Myocyte (in vitro differentiated cells): ENCODE measurements around the gene ANKFN1. TPM values are rescaled to one million over a fixed set of nuclear protein-coding genes. Genes with fewer than 3 reads are reported as not detected.

Source experiments
- DNase-seq: peaks from one replicate; pipeline ENCODE4 v3.0.0-alpha.2; 2012; ENCODE audit warnings: low read depth
- total RNA-seq: library from RNA; depleted of rRNA; stranded (reverse); fragments of >200 nt; gene quantifications from 2 replicates; pipeline ENCODE4 v1.2.3, GENCODE V29; 2014

Gene ANKFN1
- total RNA-seq, 1 donor from 2014 or later, result not detected

GRCh38 chr17:56178203-56178602, 24.9 kb downstream of the ANKFN1 start:
- no peak for DNase-seq

- DNase-seq, result no peak
Observed at GRCh38 chr17:56182081-56182480, 28.8 kb downstream of the ANKFN1 start.

GRCh38 chr17:56184650-56185049, 31.4 kb downstream of the ANKFN1 start:
- DNase-seq, result peak; percentile 70

DNA sequence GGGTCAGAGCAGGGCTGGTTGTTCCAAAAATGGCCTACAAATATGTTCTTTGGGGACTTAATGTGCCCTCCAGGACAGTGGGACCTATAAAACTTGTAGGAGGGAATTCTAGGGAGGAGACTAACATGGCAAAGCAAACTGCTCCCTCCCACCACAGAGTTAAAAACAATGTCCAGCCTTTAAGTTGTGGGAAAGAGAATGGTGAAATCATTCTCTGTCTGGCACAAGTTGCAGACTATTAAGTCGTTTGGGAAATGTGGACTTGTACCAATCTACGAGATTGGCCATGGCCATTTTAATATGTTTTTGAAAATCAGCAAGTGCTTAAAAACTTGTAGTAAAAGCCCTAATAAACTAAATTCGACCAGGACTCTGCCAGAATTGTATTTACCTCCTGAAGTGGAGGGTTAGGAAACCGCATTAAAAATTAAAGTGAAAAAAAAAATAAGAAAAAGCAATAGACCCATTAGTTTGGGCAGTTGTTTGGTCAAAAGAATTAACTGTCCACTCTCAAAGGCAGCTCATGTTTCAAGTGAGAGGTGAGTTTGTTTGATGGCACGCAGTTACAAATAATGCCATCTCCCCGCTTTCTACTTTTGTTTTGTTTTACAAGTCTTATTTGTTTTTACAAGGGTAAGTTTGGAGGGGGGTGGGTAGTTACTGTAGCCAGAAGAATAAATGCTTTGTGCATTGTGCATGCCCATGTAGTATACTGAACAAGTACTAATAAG, 32.4 kb downstream of the ANKFN1 start:
- peak; percentile 34 for DNase-seq

GRCh38 chr17:56186222-56186786, 33.0 kb downstream of the ANKFN1 start:
- peak; percentile 39 for DNase-seq

GRCh38 chr17:56203430-56203829, 50.2 kb downstream of the ANKFN1 start:
- DNase-seq, result no peak

DNA sequence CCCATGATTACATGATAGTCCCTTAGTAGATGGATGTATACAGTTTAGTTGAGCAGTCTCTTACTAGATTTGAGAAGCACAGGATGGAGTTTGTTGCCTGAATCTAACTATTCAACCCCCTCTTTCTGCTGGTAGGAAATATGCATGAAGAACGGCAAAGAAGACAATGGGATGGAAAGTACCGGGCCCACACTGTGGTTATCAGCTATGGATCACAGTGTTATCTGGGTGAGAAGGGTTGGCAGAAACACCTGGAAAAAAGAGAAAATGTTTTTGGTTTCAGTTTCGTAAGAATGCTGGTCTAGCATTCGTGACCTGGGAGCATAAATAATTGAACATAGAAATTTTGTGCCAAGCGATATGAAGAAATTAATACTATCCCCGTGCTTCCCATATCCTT, 53.1 kb downstream of the ANKFN1 start:
- DNase-seq, result no peak

- no peak for DNase-seq
Observed at GRCh38 chr17:56213031-56213430, 59.8 kb downstream of the ANKFN1 start.

GRCh38 chr17:56217921-56218320, 64.6 kb downstream of the ANKFN1 start:
- no peak for DNase-seq

DNA sequence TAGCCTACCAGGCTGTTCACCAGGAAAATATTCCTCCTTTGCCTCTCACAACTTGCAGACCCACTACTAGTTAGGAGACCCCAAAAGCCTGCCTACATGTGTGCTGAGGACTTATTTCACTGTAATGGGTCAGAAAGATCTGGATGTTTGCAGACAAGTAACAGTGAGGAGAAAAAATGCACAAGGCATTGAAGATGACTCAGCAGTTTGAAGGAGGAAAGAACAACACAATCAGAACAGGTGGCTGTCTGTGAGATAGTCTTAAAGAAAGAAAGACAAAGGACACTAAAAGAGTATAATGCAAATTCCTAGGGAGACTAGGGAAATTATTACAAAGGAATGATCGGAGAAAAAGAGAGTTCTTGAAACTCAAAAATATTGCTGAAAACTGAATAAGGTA, 69.0 kb downstream of the ANKFN1 start:
- peak; percentile 50 for DNase-seq

GRCh38 chr17:56230660-56231059, 77.4 kb downstream of the ANKFN1 start:
- DNase-seq, result peak; percentile 69

- no peak for DNase-seq
Observed at GRCh38 chr17:56231252-56231651, 78.0 kb downstream of the ANKFN1 start.

- DNase-seq, result peak; percentile 31
Observed at GRCh38 chr17:56231693-56232092, 78.4 kb downstream of the ANKFN1 start.

DNA sequence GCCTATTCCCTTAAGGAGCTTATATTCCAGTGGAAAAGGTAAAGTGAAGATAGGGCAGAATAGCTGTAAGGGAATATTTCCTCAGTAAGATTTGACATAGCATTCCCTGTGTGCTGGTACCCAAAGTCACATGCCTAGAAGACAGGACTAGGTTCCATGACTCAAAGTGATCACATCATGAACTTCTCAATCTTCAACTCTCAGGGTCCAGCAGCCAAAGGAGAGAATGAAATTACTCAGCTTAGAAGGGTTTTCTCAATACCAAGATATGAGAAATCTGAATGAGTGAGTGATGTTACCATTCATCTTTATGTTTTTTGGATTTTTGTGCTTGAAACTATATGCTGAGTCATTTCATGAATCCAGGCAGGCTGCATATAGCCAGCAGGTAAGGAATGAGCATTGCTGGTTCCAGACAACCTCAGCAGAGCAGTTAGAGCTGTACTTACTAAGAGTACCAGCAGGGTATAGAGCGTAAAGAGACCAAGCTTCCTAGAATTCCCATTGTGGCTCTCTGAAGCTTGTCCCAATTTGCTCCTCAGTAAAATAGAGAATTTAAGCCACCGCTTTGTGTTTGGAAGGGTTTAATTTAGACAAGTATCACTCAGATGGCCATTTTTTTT, 91.1 kb downstream of the ANKFN1 start:
- DNase-seq, result no peak

DNA sequence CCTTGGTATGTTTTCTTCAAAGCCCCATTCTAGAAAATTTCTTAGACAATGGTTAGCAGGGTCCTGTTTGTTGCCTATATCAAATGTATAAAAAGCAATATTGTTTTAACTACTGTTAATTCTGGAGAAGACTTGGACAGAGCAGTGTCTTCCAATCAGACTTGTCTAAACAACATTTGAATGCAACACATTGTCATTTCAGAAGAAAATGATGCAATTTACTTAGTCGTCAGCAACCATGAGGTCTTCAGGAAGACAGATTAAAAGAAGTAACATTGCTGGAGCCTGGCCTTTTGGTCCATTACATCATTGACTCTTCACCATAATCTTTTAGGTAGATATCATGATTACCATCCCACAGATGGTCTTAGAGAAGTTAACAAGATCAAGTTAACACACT, 94.5 kb downstream of the ANKFN1 start:
- no peak for DNase-seq

GRCh38 chr17:56257075-56257474, 103.8 kb downstream of the ANKFN1 start:
- no peak for DNase-seq

DNA sequence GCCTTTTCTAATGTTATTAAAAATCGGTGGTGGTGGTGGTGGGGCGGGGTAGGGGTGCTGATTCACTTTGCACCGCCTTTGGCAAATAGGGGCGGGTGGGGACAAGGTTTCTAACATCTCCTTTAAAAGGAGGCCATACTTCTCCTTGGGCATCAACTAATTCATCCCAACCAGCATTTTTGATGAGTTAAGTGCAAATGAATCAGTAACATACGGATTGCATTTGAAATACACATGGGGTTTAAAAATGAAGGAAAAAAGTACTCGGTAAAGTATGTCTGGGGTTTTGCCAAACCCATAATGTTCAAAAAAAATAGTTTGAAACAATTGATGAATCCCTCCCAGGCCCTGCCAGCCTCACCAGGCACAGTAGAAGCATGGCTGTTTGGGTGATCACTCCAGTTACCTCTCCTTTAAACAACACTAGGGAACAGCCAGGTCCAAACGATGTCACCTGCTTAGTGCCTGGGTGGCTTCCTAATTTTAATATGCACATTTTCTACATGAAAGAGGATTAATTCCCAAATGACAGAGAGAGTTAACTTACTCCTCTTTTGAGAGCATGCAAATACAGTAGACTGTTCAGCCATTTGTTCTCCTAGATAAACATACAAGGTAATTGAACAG, 107.2 kb downstream of the ANKFN1 start:
- DNase-seq, result peak; percentile 2

- DNase-seq, result no peak
Observed at GRCh38 chr17:56262803-56263202, 109.5 kb downstream of the ANKFN1 start.

- peak; percentile 4 for DNase-seq
Observed at GRCh38 chr17:56269556-56270389, 116.5 kb downstream of the ANKFN1 start.

DNA sequence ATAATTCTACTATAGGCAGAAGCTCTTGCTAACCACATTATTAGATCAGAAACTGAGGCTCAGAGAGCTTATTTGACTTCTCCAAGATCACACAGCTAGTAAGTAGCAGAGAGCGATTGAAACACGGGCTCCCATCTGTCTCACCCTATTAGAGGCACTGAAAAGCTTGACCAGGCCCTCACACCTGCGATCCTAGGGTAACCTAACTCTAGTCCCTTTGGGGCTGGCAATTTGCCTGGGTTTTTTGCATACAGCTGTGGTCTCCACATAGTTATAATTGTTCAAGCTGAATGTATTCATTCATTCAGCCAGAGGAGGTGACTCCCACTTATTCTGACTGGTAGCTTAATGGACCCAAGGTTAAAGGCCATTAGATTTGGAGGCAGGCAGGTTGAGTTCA, 121.2 kb downstream of the ANKFN1 start:
- no peak for DNase-seq

DNA sequence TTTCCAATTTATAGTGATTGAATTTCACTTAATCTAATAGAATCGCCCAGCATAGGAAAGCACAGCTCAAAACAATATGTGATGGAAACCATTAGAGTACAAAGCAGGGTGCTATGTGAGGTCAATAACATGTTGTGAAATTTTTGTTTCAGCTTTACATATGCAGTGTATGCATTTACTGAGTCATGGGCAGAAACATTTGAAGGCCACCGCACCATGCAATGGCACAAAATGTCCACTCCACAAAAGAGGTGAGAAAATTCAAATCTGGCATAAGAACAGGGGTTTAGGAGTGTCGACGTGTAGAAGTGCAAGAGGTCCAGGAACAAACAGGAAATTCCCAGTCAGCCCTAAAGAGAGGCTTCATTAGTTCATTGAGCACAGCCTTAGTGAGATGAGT, 131.2 kb downstream of the ANKFN1 start:
- DNase-seq, result no peak
